CD8-positive, alpha-beta memory T cell (primary cell): ENCODE measurements around the gene HCST. TPM values are rescaled to one million over a fixed set of nuclear protein-coding genes. Genes with fewer than 3 reads are reported as not detected.

Source experiments
- CTCF ChIA-PET: fragments of 350-600 bp; sonication (Branson Sonifier 250); formaldehyde crosslinking; loops from one replicate; lab custom pipeline; 2021; ENCODE audit warnings: antibody characterized with exemption; lab: Charles Lee
- POLR2A ChIA-PET: fragments of 350-600 bp; sonication (Branson Sonifier 250); formaldehyde crosslinking; loops from one replicate; lab custom pipeline; 2021; ENCODE audit warnings: antibody characterized with exemption; lab: Charles Lee
- DNase-seq, 5 donors: peaks; one replicate each; pipeline versions ENCODE4 v3.0.0 to v3.0.0-alpha.2; 2020 to 2022; ENCODE audit warnings: mixed read lengths in 1 of 5
- H3K27ac ChIP-seq: one replicate; pipeline ENCODE4 v1.7.0; 2013; ENCODE audit warnings: low read depth, mild to moderate bottlenecking, low read length, moderate library complexity
- H3K27me3 ChIP-seq: 2 replicates; pipeline ENCODE4 v1.7.0; 2013; ENCODE audit warnings: low read length, mild to moderate bottlenecking; ENCODE audit not compliant: insufficient read depth, poor library complexity, severe bottlenecking
- H3K36me3 ChIP-seq: 2 replicates; pipeline ENCODE4 v1.7.0; 2013; ENCODE audit warnings: mild to moderate bottlenecking, low read length, moderate library complexity; ENCODE audit not compliant: insufficient read depth
- H3K4me1 ChIP-seq: 2 replicates; pipeline ENCODE4 v1.7.0; 2013; ENCODE audit warnings: mild to moderate bottlenecking, low read length, moderate library complexity; ENCODE audit not compliant: insufficient read depth
- H3K4me3 ChIP-seq: 2 replicates; pipeline ENCODE4 v1.7.0; 2013; ENCODE audit warnings: mild to moderate bottlenecking, low read length
- H3K9me3 ChIP-seq: 2 replicates; pipeline ENCODE4 v1.7.0; 2013; ENCODE audit warnings: mild to moderate bottlenecking, low read length
- H3K27ac Mint-ChIP-seq, 8 donors: one replicate each; pipeline ENCODE4 v1.8.0; 2020 to 2021; ENCODE audit warnings: mixed read lengths in 8 of 8, mild to moderate bottlenecking in 6 of 8, inconsistent platforms in 3 of 8, moderate library complexity in 3 of 8
- H3K27me3 Mint-ChIP-seq, 2 donors: one replicate each; pipeline ENCODE4 v1.8.0; 2020 to 2021; ENCODE audit warnings: mixed read lengths in 2 of 2, mild to moderate bottlenecking in 1 of 2, moderate library complexity in 1 of 2
- H3K36me3 Mint-ChIP-seq, 3 donors: one replicate each; pipeline ENCODE4 v1.8.0; 2020 to 2021; ENCODE audit warnings: mixed read lengths in 3 of 3, inconsistent platforms in 1 of 3, mild to moderate bottlenecking in 1 of 3
- H3K4me1 Mint-ChIP-seq, 3 donors: one replicate each; pipeline ENCODE4 v1.8.0; 2020 to 2021; ENCODE audit warnings: mixed read lengths in 3 of 3, inconsistent platforms in 1 of 3, mild to moderate bottlenecking in 1 of 3
- H3K4me3 Mint-ChIP-seq, 7 donors: one replicate each; pipeline ENCODE4 v1.8.0; 2020 to 2021; ENCODE audit warnings: mixed read lengths in 7 of 7, mild to moderate bottlenecking in 6 of 7, moderate library complexity in 4 of 7, inconsistent platforms in 2 of 7
- H3K9me3 Mint-ChIP-seq, 5 donors: one replicate each; pipeline ENCODE4 v1.8.0; 2020 to 2022; ENCODE audit warnings: mixed read lengths in 5 of 5, mild to moderate bottlenecking in 3 of 5, moderate library complexity in 2 of 5, inconsistent platforms in 1 of 5
- polyA plus RNA-seq: library from polyadenylated mRNA; unstranded; fragments of 300-500 nt; fragmentation: Illumina TruSeq; gene quantifications from one replicate; pipeline ENCODE4 v1.2.3, GENCODE V29; 2021
- total RNA-seq, 2 experiments: library from RNA; stranded (reverse); gene quantifications; one replicate each; pipeline ENCODE4 v1.2.3, GENCODE V29; 2021

The HCST gene
- total and polyA plus RNA-seq, 3 experiments from 2014 or later = 53.4 to 1,883 (median 60.1) TPM

GRCh38 chr19:35932291-35932936, 30.1 kb downstream of the HCST start:
- peaks cover 0 to 2% (median 0%) of the 10 kb centered on the region in 3 donors for H3K36me3 Mint-ChIP-seq
- Histone ChIP-seq H3K36me3 (no peaks in the 10 kb centered on the region), H3K9me3 (no peaks in the 10 kb centered on the region), H3K27ac (no peak overlapping the region), H3K27me3 (no peaks in the 10 kb centered on the region), H3K4me1 (peaks cover 62% of the 10 kb centered on the region), H3K4me3 (no peak overlapping the region)
- DNase-seq = no peak
- H3K9me3 Mint-ChIP-seq = no peaks in the 10 kb centered on the region
- POLR2A ChIA-PET = interaction anchor here (0.6 kb wide), 1 partner anchor 9 kb away, joined by 3 read pairs; no protein-coding TSS in a partner anchor
- CTCF ChIA-PET = interaction anchor here (0.7 to 7.0 kb wide), 8 partner anchors 16 to 239 kb away, joined by 3 to 104 read pairs (median 4); partner anchors contain the start of gene ARHGAP33
- no peak overlapping the region for H3K4me3 Mint-ChIP-seq
- peak overlapping the region in 4 of 8 donors; percentile 40 to 77 (median 60) for H3K27ac Mint-ChIP-seq
- peaks cover 28 to 51% (median 50%) of the 10 kb centered on the region in 3 donors for H3K4me1 Mint-ChIP-seq
- H3K27me3 Mint-ChIP-seq = peaks cover 0 to 3% of the 10 kb centered on the region in 2 donors

GRCh38 chr19:35935911-35936737, 33.8 kb downstream of the HCST start, which contains the start of gene LRFN3:
Gene LRFN3, plus strand, starts transcription at chr19:35936374. Its CDS starts 3,052 bp downstream, at chr19:35939426.
- H3K4me1 Mint-ChIP-seq = peaks cover 29 to 49% (median 46%) of the 10 kb centered on the region in 3 donors
- Histone ChIP-seq H3K9me3 (no peaks in the 10 kb centered on the region), H3K4me3 (peak within 1 kb of the TSS; percentile 71), H3K4me1 (peaks cover 43% of the 10 kb centered on the region), H3K27ac (peak within 1 kb of the TSS; percentile 6), H3K36me3 (no peaks in the 10 kb centered on the region), H3K27me3 (no peaks in the 10 kb centered on the region)
- ChIA-PET POLR2A (no interaction called here), CTCF (interaction anchor here (3.5 kb wide), 1 partner anchor 23 kb away, joined by 13 read pairs; no protein-coding TSS in a partner anchor)
- H3K27ac Mint-ChIP-seq = peak within 1 kb of the TSS; percentile 66 to 95 (median 84)
- H3K36me3 Mint-ChIP-seq = peaks cover 0 to 27% (median 3%) of the 10 kb centered on the region in 3 donors
- peaks cover 0 to 3% of the 10 kb centered on the region in 2 donors for H3K27me3 Mint-ChIP-seq
- peak within 1 kb of the TSS; percentile 85 to 96 (median 93) for H3K4me3 Mint-ChIP-seq
- peak in 4 of 5 donors; percentile 18 to 65 (median 24) for DNase-seq
- H3K9me3 Mint-ChIP-seq = no peaks in the 10 kb centered on the region

DNA sequence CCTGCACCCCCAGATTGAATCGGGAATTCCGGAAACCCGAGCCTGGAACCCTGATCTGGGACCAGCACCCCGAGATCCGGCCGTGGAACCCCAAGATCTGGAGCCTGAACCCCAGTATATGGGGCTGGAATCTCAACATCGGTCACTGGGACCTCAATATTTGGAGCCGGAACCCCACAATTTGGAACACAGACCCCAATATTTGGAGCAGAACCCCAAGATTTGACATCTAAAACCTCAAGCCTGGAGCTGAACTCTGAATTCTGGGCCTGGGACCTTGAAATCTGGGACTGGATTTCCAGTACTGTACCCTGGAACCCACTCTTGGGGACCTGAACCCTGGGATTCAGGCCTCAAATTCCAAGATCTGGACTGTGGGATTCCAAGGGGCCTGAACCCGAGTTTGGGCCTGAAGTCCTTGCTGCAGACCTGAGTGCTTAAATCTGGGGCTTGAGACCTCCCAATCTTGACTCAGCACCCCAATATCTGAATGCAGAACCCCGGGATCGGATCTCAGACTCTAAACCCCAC, 34.5 kb downstream of the HCST start:
- ChIA-PET CTCF (interaction anchor here (3.5 kb wide), 1 partner anchor 22 kb away, joined by 13 read pairs; no protein-coding TSS in a partner anchor), POLR2A (no interaction called here)
- no peak for DNase-seq
- H3K4me1 ChIP-seq = peaks cover 40% of the 10 kb centered on the region
- Mint-ChIP-seq H3K36me3 (peaks cover 0 to 31% (median 5%) of the 10 kb centered on the region in 3 donors), H3K4me1 (peaks cover 26 to 44% (median 43%) of the 10 kb centered on the region in 3 donors), H3K4me3 (peak overlapping the region; percentile 80 to 96 (median 85)), H3K9me3 (no peaks in the 10 kb centered on the region), H3K27ac (peak overlapping the region in 6 of 8 donors; percentile 55 to 87 (median 75)), H3K27me3 (peaks cover 0 to 2% of the 10 kb centered on the region in 2 donors)
- H3K9me3 ChIP-seq = no peaks in the 10 kb centered on the region
- H3K36me3 ChIP-seq = no peaks in the 10 kb centered on the region
- H3K27me3 ChIP-seq = no peaks in the 10 kb centered on the region
- peak overlapping the region; percentile 71 for H3K4me3 ChIP-seq
- peak overlapping the region; percentile 6 for H3K27ac ChIP-seq

DNA sequence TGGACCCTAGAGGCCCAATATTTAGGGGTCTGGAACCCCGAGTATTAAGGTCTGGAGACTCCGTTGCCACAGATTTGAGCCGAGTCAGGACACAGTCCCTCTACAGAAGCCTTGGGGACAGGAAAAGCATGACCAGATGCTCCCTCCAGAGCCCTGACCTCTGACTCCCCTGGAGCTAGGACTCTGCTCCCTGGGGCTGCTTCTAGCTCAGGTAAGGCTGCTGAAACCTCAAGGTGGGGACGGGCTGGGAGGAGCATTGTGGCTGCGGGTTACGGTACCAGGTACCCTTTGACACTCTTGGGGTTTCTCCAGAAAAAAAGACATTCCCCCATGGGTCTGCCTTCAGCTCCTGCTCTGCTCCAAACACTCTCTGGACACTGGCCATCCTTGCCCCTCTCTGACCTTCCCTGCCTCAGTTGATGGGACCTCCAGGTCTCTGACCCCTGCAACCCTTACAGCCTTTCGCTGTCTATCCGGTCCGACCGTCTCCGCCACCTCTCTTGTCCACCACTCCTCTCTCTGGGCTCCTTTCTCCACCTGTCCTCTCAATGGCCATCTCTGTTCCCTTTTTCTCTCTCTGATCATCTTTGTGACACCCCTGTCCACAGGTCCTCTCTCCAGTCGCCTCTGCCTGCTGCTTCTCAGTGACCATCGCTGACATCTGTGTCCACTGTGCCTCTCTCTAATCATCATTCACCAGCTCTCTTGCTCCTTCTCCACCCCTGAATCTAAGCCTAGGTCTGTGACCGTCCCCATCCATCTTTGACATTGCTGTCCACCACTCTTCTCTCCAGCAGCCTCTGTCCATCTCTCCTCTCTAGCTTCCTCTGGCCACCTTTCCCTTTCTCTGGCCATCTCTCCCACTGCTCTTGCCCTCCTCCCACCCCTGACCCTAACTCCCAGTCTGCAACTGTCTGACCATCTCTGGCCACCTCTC, 35.3 kb downstream of the HCST start:
- H3K4me1 Mint-ChIP-seq = peaks cover 26 to 41% (median 39%) of the 10 kb centered on the region in 3 donors
- H3K36me3 ChIP-seq = no peaks in the 10 kb centered on the region
- no peaks in the 10 kb centered on the region for H3K27me3 ChIP-seq
- peaks cover 37% of the 10 kb centered on the region for H3K4me1 ChIP-seq
- peak overlapping the region; percentile 71 for H3K4me3 ChIP-seq
- ChIA-PET POLR2A (no interaction called here), CTCF (interaction anchor here (1.5 to 3.5 kb wide), 2 partner anchors 21 to 54 kb away, joined by 3 to 13 read pairs; no protein-coding TSS in a partner anchor)
- no peak overlapping the region for H3K27ac ChIP-seq
- H3K36me3 Mint-ChIP-seq = peaks cover 0 to 39% (median 5%) of the 10 kb centered on the region in 3 donors
- no peak for DNase-seq
- no peaks in the 10 kb centered on the region for H3K9me3 Mint-ChIP-seq
- H3K27me3 Mint-ChIP-seq = peaks cover 0 to 2% of the 10 kb centered on the region in 2 donors
- peak overlapping the region; percentile 62 to 87 (median 79) for H3K27ac Mint-ChIP-seq
- H3K9me3 ChIP-seq = no peaks in the 10 kb centered on the region
- H3K4me3 Mint-ChIP-seq = peak overlapping the region; percentile 80 to 96 (median 85)

- no peaks in the 10 kb centered on the region for H3K36me3 ChIP-seq
- ChIA-PET CTCF (interaction anchor here (1.5 to 3.5 kb wide), 2 partner anchors 20 to 55 kb away, joined by 3 to 13 read pairs; no protein-coding TSS in a partner anchor), POLR2A (no interaction called here)
- no peaks in the 10 kb centered on the region for H3K27me3 ChIP-seq
- H3K36me3 Mint-ChIP-seq = peaks cover 0 to 44% (median 9%) of the 10 kb centered on the region in 3 donors
- no peaks in the 10 kb centered on the region for H3K9me3 ChIP-seq
- DNase-seq = no peak
- H3K4me3 Mint-ChIP-seq = peak overlapping the region; percentile 80 to 96 (median 85)
- peaks cover 29 to 46% (median 39%) of the 10 kb centered on the region in 3 donors for H3K4me1 Mint-ChIP-seq
- no peak overlapping the region for H3K27ac ChIP-seq
- peak overlapping the region; percentile 71 for H3K4me3 ChIP-seq
- H3K4me1 ChIP-seq = peaks cover 37% of the 10 kb centered on the region
- H3K27ac Mint-ChIP-seq = peak overlapping the region; percentile 62 to 91 (median 79)
- peaks cover 0 to 2% of the 10 kb centered on the region in 2 donors for H3K27me3 Mint-ChIP-seq
- H3K9me3 Mint-ChIP-seq = no peaks in the 10 kb centered on the region
Observed at GRCh38 chr19:35938282-35939224, 36.2 kb downstream of the HCST start.

DNA sequence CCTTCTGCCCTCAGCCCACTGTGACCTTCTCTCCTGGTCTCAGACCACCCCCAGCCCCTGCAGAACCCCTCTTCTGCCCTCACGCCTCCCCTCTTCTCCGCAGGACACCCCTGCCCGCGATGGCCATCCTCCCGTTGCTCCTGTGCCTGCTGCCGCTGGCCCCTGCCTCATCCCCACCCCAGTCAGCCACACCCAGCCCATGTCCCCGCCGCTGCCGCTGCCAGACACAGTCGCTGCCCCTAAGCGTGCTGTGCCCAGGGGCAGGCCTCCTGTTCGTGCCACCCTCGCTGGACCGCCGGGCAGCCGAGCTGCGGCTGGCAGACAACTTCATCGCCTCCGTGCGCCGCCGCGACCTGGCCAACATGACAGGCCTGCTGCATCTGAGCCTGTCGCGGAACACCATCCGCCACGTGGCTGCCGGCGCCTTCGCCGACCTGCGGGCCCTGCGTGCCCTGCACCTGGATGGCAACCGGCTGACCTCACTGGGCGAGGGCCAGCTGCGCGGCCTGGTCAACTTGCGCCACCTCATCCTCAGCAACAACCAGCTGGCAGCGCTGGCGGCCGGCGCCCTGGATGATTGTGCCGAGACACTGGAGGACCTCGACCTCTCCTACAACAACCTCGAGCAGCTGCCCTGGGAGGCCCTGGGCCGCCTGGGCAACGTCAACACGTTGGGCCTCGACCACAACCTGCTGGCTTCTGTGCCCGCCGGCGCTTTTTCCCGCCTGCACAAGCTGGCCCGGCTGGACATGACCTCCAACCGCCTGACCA, 37.2 kb downstream of the HCST start:
- CTCF ChIA-PET = interaction anchor here (2.4 to 3.5 kb wide), 2 partner anchors 19 to 56 kb away, joined by 5 to 13 read pairs; no protein-coding TSS in a partner anchor
- Histone ChIP-seq H3K4me1 (peaks cover 37% of the 10 kb centered on the region), H3K36me3 (no peaks in the 10 kb centered on the region), H3K27ac (no peak overlapping the region), H3K27me3 (no peaks in the 10 kb centered on the region), H3K4me3 (no peak overlapping the region), H3K9me3 (no peaks in the 10 kb centered on the region)
- H3K4me3 Mint-ChIP-seq = peak overlapping the region in 2 of 7 donors; percentile 73 to 96
- no peak for DNase-seq
- no peaks in the 10 kb centered on the region for H3K9me3 Mint-ChIP-seq
- H3K36me3 Mint-ChIP-seq = peaks cover 0 to 50% (median 11%) of the 10 kb centered on the region in 3 donors
- POLR2A ChIA-PET = no interaction called here
- peaks cover 0 to 2% of the 10 kb centered on the region in 2 donors for H3K27me3 Mint-ChIP-seq
- peaks cover 29 to 46% (median 39%) of the 10 kb centered on the region in 3 donors for H3K4me1 Mint-ChIP-seq
- H3K27ac Mint-ChIP-seq = peak overlapping the region in 2 of 8 donors; percentile 19 to 79
